K562 (cell line): ENCODE measurements around the gene KCNQ2. TPM values are rescaled to one million over a fixed set of nuclear protein-coding genes. Genes with fewer than 3 reads are reported as not detected.
A peak's percentile ranks its signal among the peaks of the same experiment; 100 is the strongest.

Experiments
- DMBX1 ChIP-seq: fragments of 250-450 bp; sonication (Bioruptor Pico); IDR thresholded peaks from 2 replicates; pipeline ENCODE4 v1.8.0; 2022; ENCODE audit warnings: inconsistent platforms, mild to moderate bottlenecking, moderate library complexity, borderline replicate concordance
- ESRRA ChIP-seq: fragments of 450-650 bp; IDR thresholded peaks from 2 replicates; pipeline ENCODE4 v1.6.1; 2014; ENCODE audit warnings: low read depth, mild to moderate bottlenecking, moderate library complexity, borderline replicate concordance
- GABPA ChIP-seq: fragments of 200-800 bp; sonication (Bioruptor generic); conservative IDR thresholded peaks from 2 replicates; pipeline ENCODE4 v1.6.1; 2016; ENCODE audit warnings: low read depth, missing genetic modification characterization, missing compliant biosample characterization
- NBN ChIP-seq: fragments of 450-650 bp; IDR thresholded peaks from 2 replicates; pipeline ENCODE4 v1.6.1; 2016; ENCODE audit warnings: low read depth, mild to moderate bottlenecking
- RAD21 ChIP-seq, 2 experiments: fragments of 250-450 bp in 1 of 2; fragments of 450-650 bp in 1 of 2; sonication (Bioruptor Pico) in 1 of 2; formaldehyde crosslinking in 1 of 2; IDR thresholded peaks in 1 of 2; conservative IDR thresholded peaks in 1 of 2; 2 replicates each; pipeline versions ENCODE4 v1.4.0 to v1.8.0; 2020 to 2022; ENCODE audit warnings: mild to moderate bottlenecking in 2 of 2, moderate library complexity in 1 of 2
- RB1 ChIP-seq: fragments of 450-650 bp; IDR thresholded peaks from 2 replicates; pipeline ENCODE4 v1.6.1; 2017; ENCODE audit warnings: low read depth, mild to moderate bottlenecking
- SMARCE1 ChIP-seq: fragments of 450-650 bp; IDR thresholded peaks from 2 replicates; pipeline ENCODE4 v1.7.1; 2016; ENCODE audit warnings: mild to moderate bottlenecking
- TFAM ChIP-seq: fragments of 250-450 bp; sonication (Bioruptor Pico); conservative IDR thresholded peaks from 2 replicates; pipeline ENCODE4 v1.5.0; 2021; ENCODE audit warnings: mild to moderate bottlenecking, moderate library complexity
- polyA plus RNA-seq, 8 experiments: library from polyadenylated mRNA; depleted of rRNA in 4 of 8; stranded (reverse) in 5 of 8; unstranded in 3 of 8; fragments of >200 nt; fragmentation: Nextera tagmentation in 2 of 8; fragmentation: Illumina TruSeq in 1 of 8; extraction: Ambion mirVana in 2 of 8; extraction: Trizol in 1 of 8; gene quantifications; 2 replicates each; pipeline versions ENCODE4 v1.2.1 to v1.2.3, GENCODE V29; 2011 to 2014; ENCODE audit warnings: inconsistent platforms in 1 of 8, missing spikeins in 1 of 8
- total RNA-seq, 7 experiments: library from RNA; depleted of rRNA in 6 of 7; stranded (reverse); fragments of >200 nt in 6 of 7; fragmentation: Illumina TruSeq in 2 of 7; extraction: Trizol in 2 of 7; gene quantifications; 2 replicates each; pipeline versions ENCODE4 v1.2.1 to v1.2.3, GENCODE V29; 2011 to 2021; ENCODE audit warnings: low replicate concordance in 1 of 7
- TF ChIP-seq, protein P1 (sequence below), 3 experiments: IDR thresholded peaks in 2 of 3; conservative IDR thresholded peaks in 1 of 3; 2 replicates each; pipeline ENCODE4 v1.5.1; 2011 to 2012; ENCODE audit warnings: low read length in 3 of 3, mild to moderate bottlenecking in 3 of 3, control low read depth in 2 of 3, improper control_type of control experiment in 1 of 3, inconsistent platforms in 1 of 3, low read depth in 1 of 3, mixed read lengths in 1 of 3, moderate library complexity in 1 of 3; ENCODE audit not compliant: insufficient read depth in 2 of 3
- TF ChIP-seq, protein P2 (sequence below): IDR thresholded peaks from 2 replicates; pipeline ENCODE4 v1.6.1; 2014; ENCODE audit warnings: antibody characterized with exemption
- TF ChIP-seq, protein P3 (sequence below), 2 experiments: fragments of 450-650 bp; IDR thresholded peaks; 2 replicates each; pipeline ENCODE4 v1.6.1; 2016
- TF ChIP-seq, protein P4 (sequence below): fragments of 250-450 bp; sonication (Bioruptor Pico); IDR thresholded peaks from 2 replicates; pipeline ENCODE4 v1.5.0; 2021; ENCODE audit warnings: mild to moderate bottlenecking, borderline replicate concordance

Gene KCNQ2
- total and polyA plus RNA-seq, 9 of the 15 experiments (the other 6 are each of a cell fraction or from before 2014, with no cell fraction given): 0.13 to 0.16 TPM; not detected in 7

DNA sequence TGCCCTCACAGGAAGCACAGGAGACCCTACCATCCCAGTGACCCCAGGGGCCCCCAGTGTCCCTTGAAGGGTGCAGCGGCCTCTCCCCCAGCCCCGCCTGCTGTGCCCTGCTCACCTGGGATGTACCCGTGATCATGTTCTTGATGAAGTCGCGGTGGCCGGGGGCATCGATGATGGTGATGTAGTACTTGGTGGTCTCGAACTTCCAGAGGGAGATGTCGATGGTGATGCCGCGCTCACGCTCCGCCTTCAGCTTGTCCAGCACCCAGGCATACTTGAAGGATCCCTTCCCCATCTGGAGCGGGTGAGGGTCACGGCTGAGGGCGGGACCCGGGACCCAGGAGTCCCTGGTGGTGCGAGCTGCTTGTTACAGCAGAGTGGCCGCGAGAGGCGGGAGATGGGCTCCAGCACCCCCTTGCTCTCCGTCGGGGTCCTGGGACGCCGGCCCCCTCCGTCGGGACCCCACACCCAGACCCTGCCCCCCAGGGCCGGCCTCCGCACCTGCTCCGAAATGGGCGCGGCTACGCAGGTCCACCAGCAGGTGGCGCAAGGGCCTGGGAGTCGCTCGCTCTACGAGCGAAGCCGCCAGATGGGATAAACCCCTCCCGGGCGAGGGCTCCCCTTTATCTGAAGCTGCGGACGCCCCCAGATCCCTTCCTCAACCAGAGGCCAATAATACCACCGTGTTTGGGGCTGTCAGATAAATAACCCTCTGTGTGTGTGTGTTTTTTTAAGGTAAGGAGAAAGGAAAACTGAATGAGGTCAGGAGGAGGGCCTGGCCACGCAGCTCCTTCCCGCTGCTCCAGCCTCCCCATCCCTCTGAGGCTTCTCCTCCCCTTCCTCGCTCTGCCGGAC is 23.5 kb upstream of the KCNQ2 start (continued):
- TF ChIP-seq, protein P1, sequence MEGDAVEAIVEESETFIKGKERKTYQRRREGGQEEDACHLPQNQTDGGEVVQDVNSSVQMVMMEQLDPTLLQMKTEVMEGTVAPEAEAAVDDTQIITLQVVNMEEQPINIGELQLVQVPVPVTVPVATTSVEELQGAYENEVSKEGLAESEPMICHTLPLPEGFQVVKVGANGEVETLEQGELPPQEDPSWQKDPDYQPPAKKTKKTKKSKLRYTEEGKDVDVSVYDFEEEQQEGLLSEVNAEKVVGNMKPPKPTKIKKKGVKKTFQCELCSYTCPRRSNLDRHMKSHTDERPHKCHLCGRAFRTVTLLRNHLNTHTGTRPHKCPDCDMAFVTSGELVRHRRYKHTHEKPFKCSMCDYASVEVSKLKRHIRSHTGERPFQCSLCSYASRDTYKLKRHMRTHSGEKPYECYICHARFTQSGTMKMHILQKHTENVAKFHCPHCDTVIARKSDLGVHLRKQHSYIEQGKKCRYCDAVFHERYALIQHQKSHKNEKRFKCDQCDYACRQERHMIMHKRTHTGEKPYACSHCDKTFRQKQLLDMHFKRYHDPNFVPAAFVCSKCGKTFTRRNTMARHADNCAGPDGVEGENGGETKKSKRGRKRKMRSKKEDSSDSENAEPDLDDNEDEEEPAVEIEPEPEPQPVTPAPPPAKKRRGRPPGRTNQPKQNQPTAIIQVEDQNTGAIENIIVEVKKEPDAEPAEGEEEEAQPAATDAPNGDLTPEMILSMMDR (IDR thresholded peaks at IDR 0.05 in 2 of 3, conservative IDR thresholded peaks at IDR 0.05 in 1 of 3; ENCODE audit: insufficient read depth in 2 of 3, low read depth in 1 of 3, low read length in 3 of 3): peak; percentile 81 to 93 (median 87)
- TF ChIP-seq NBN (no peak), RB1 (peak; percentile 59; the same call in 1 of the 2 replicates), SMARCE1 (no peak), DMBX1 (no peak), RAD21 (CRISPR knock-in tag; conservative IDR thresholded peaks at IDR 0.05 in 1 of 2, IDR thresholded peaks at IDR 0.05 in 1 of 2) (peak; percentile 46 to 63), GABPA (tag) (no peak), ESRRA (no peak), TFAM (CRISPR knock-in tag) (no peak)
- TF ChIP-seq, protein P2, sequence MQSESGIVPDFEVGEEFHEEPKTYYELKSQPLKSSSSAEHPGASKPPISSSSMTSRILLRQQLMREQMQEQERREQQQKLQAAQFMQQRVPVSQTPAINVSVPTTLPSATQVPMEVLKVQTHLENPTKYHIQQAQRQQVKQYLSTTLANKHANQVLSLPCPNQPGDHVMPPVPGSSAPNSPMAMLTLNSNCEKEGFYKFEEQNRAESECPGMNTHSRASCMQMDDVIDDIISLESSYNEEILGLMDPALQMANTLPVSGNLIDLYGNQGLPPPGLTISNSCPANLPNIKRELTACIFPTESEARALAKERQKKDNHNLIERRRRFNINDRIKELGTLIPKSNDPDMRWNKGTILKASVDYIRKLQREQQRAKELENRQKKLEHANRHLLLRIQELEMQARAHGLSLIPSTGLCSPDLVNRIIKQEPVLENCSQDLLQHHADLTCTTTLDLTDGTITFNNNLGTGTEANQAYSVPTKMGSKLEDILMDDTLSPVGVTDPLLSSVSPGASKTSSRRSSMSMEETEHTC: no peak
- TF ChIP-seq, protein P3, sequence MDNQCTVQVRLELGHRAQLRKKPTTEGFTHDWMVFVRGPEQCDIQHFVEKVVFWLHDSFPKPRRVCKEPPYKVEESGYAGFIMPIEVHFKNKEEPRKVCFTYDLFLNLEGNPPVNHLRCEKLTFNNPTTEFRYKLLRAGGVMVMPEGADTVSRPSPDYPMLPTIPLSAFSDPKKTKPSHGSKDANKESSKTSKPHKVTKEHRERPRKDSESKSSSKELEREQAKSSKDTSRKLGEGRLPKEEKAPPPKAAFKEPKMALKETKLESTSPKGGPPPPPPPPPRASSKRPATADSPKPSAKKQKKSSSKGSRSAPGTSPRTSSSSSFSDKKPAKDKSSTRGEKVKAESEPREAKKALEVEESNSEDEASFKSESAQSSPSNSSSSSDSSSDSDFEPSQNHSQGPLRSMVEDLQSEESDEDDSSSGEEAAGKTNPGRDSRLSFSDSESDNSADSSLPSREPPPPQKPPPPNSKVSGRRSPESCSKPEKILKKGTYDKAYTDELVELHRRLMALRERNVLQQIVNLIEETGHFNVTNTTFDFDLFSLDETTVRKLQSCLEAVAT (IDR thresholded peaks at IDR 0.05): no peak
- TF ChIP-seq, protein P4, sequence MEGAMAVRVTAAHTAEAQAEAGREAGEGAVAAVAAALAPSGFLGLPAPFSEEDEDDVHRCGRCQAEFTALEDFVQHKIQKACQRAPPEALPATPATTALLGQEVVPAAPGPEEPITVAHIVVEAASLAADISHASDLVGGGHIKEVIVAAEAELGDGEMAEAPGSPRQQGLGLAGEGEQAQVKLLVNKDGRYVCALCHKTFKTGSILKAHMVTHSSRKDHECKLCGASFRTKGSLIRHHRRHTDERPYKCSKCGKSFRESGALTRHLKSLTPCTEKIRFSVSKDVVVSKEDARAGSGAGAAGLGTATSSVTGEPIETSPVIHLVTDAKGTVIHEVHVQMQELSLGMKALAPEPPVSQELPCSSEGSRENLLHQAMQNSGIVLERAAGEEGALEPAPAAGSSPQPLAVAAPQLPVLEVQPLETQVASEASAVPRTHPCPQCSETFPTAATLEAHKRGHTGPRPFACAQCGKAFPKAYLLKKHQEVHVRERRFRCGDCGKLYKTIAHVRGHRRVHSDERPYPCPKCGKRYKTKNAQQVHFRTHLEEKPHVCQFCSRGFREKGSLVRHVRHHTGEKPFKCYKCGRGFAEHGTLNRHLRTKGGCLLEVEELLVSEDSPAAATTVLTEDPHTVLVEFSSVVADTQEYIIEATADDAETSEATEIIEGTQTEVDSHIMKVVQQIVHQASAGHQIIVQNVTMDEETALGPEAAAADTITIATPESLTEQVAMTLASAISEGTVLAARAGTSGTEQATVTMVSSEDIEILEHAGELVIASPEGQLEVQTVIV (CRISPR knock-in tag): no peak
